Adipocyte (in vitro differentiated cells): ENCODE data around the gene ACVR2A.

Experiments
- DNase-seq: peaks from one replicate; pipeline ENCODE4 v3.0.0-alpha.2; 2015; ENCODE audit warnings: low read depth
- H3K27me3 ChIP-seq: replicated peaks from 2 replicates; pipeline ENCODE4 v1.7.0; 2013; ENCODE audit warnings: mild to moderate bottlenecking, low read length, moderate library complexity; ENCODE audit not compliant: control insufficient read depth, insufficient read depth
- H3K36me3 ChIP-seq: 2 replicates; pipeline ENCODE4 v1.7.0; 2013; ENCODE audit warnings: low read length, mild to moderate bottlenecking, moderate library complexity; ENCODE audit not compliant: control insufficient read depth, insufficient read depth, severe bottlenecking
- H3K4me1 ChIP-seq: 2 replicates; pipeline ENCODE4 v1.7.0; 2013; ENCODE audit warnings: mild to moderate bottlenecking, low read length, moderate library complexity; ENCODE audit not compliant: control insufficient read depth, insufficient read depth
- H3K4me3 ChIP-seq: 2 replicates; pipeline ENCODE4 v1.7.0; 2013; ENCODE audit warnings: mild to moderate bottlenecking, low read length, moderate library complexity
- H3K9ac ChIP-seq: 2 replicates; pipeline ENCODE4 v1.7.0; 2013; ENCODE audit warnings: mild to moderate bottlenecking, low read length, moderate library complexity
- H3K9me3 ChIP-seq: 2 replicates; pipeline ENCODE4 v1.7.0; 2013; ENCODE audit warnings: mild to moderate bottlenecking, low read length, moderate library complexity; ENCODE audit not compliant: control insufficient read depth

The ACVR2A gene

DNA sequence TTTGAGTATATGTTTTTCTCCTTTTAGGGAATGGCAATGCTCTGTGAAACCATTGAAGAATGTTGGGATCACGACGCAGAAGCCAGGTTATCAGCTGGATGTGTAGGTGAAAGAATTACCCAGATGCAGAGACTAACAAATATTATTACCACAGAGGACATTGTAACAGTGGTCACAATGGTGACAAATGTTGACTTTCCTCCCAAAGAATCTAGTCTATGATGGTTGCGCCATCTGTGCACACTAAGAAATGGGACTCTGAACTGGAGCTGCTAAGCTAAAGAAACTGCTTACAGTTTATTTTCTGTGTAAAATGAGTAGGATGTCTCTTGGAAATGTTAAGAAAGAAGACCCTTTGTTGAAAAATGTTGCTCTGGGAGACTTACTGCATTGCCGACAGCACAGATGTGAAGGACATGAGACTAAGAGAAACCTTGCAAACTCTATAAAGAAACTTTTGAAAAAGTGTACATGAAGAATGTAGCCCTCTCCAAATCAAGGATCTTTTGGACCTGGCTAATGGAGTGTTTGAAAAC lies 82.3 kb downstream of the ACVR2A start:
- H3K4me3 ChIP-seq = no peak overlapping the region
- H3K27me3 ChIP-seq = no peaks in the 10 kb centered on the region
- DNase-seq = no peak
- no peaks in the 10 kb centered on the region for H3K9me3 ChIP-seq
- peaks cover 27% of the 10 kb centered on the region for H3K36me3 ChIP-seq
- no peak overlapping the region for H3K9ac ChIP-seq
- H3K4me1 ChIP-seq = peaks cover 34% of the 10 kb centered on the region

DNA sequence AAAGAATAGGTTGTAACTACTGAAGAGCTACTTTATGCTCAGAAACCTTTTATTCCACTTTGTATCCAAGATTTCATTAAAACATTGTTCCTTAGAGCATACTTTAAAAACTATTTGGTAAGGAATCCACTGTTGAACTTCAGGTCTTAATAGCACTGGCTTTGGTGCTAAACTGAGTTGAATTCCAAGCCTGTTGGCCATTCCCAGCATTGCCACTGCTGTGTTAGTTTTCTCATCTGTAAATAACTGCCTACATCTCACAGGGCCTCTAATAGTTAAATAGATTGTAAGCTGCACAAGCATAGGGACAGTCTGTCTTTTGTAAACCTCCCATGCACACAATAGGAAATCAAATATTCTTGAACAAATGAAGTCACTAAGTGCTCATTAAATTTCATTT lies 89.1 kb downstream of the ACVR2A start:
- Histone ChIP-seq H3K4me3 (no peak overlapping the region), H3K36me3 (peaks cover 48% of the 10 kb centered on the region), H3K9me3 (no peaks in the 10 kb centered on the region), H3K9ac (no peak overlapping the region), H3K4me1 (peaks cover 1% of the 10 kb centered on the region), H3K27me3 (no peaks in the 10 kb centered on the region)
- no peak for DNase-seq

DNA sequence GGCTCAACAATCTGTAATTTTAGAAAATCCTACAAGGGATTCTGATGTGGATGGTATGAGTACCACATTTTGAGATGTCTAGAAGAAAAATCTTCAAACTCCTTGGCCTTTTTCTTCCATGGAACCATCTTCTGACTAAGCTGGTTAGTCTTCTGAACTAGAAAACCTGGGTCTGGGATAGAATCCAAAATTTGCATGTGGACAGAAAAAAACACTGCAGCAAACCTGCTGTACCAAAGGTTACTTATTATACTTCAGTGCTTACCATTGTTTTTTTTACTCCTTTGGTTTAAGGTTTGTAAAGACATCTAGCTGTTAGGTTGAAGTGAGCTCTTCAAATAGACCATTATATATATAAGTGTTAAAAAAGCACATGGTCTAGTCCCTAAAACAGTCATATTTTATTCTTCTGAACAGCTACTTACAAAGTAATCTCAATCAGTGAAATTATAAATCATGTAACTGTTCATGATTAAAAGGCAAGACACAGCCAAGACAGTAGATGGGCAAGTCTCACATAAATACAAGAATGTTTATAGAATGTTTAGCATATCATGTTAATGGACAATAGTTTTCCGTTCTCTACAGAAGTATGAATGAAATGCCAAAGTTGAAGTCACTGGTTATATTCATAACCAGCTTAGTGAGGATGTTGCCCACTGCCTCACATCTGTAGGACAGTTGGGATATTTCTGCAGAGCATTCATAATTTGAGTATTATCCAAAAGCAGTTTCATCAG lies 90.2 kb downstream of the ACVR2A start:
- H3K9me3 ChIP-seq = no peaks in the 10 kb centered on the region
- no peak overlapping the region for H3K9ac ChIP-seq
- no peaks in the 10 kb centered on the region for H3K27me3 ChIP-seq
- no peak overlapping the region for H3K4me3 ChIP-seq
- peaks cover 43% of the 10 kb centered on the region for H3K36me3 ChIP-seq
- no peak for DNase-seq
- H3K4me1 ChIP-seq = peaks cover 11% of the 10 kb centered on the region

DNA sequence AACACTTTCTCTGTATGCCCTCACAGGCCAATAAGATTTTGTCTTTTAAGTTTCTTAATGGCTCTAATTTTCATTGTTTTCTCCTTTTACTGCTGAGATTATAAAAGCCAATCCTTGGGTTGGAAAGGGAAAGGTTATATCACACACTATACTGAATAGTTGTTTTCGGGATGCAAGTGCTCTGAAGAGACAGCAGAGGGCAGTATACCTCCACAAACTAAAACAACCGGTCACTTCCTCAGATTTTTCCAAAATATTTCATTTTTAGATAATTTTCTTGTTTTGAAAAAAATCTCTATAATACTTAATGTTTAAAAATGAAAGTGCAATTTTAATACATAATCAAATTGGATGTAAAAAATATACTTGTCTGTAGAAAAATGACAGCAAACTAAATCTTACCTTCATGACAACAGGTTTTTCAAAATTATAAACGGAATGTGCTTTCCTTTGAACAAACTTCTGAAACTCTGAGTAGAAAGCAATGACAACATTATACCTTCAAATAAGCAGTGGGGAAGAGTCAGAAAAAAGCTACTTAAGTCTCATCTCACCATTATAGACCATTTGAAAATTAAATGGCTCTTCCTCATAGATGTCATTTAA lies 93.0 kb downstream of the ACVR2A start:
- Histone ChIP-seq H3K4me3 (no peak overlapping the region), H3K9ac (no peak overlapping the region), H3K27me3 (no peaks in the 10 kb centered on the region), H3K36me3 (peaks cover 38% of the 10 kb centered on the region), H3K9me3 (no peaks in the 10 kb centered on the region), H3K4me1 (peaks cover 11% of the 10 kb centered on the region)
- DNase-seq = peak; percentile 74

DNA sequence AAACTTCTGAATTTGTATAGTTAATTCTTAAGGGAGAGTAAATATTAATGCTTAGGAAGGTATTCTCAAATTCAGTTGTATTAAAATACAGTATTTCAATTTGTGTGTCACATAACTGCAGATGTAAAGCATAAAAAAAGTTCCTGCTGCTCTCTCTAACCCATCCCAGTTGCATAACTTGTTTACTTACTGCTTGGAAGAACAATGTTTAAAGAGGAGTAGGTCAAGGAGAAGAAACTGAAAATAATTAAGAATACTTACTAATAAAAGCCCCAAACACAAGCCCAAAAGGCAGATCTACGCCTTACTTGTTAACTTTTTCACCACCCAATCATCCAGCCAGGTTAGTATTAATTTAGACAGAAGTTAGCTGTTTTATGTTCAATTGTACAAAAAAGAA lies 94.5 kb downstream of the ACVR2A start:
- peaks cover 40% of the 10 kb centered on the region for H3K36me3 ChIP-seq
- no peaks in the 10 kb centered on the region for H3K27me3 ChIP-seq
- H3K9me3 ChIP-seq = no peaks in the 10 kb centered on the region
- peaks cover 11% of the 10 kb centered on the region for H3K4me1 ChIP-seq
- H3K9ac ChIP-seq = peak overlapping the region; percentile 40
- DNase-seq = no peak
- H3K4me3 ChIP-seq = no peak overlapping the region

DNA sequence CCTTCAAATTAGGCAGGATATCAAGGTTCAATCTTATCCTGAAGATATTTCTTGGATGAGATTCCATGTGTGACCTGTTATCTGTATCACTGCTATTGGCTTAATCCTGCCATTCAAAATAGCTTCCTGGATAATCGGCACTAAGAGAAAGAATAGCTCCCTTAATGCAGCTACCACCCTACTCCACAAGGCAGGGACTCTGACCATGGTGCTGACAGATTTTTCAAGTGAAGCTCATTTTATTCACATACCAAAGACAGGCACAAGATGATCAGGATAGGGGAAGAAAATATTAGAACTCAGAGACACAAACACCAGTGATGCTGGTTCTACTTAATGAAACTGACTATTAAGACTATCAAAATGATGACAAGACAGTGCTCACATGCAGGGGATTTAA lies 100.8 kb downstream of the ACVR2A start:
- H3K4me3 ChIP-seq = no peak overlapping the region
- no peaks in the 10 kb centered on the region for H3K27me3 ChIP-seq
- no peaks in the 10 kb centered on the region for H3K9me3 ChIP-seq
- peak; percentile 31 for DNase-seq
- no peak overlapping the region for H3K9ac ChIP-seq
- no peaks in the 10 kb centered on the region for H3K4me1 ChIP-seq
- peaks cover 24% of the 10 kb centered on the region for H3K36me3 ChIP-seq

DNA sequence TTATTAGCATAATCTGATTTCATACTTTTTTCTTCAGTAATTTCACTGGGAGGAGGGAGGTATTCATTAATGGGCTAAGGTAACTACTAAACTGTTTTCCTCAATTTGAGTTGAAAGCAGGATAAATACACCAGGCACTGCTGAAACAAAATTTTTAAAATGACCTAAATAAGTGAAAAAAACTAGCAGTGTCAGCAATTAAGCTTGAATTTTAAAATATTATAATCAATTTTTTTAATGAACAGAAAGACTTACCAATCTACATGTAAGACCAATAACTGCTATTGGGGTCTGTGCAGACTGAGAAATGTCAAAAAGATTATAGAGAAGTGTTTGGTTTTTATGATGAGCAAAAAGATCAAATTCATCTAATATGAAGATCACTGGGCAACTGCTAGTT lies 107.3 kb downstream of the ACVR2A start:
- DNase-seq = no peak
- H3K36me3 ChIP-seq = peaks cover 28% of the 10 kb centered on the region

DNA sequence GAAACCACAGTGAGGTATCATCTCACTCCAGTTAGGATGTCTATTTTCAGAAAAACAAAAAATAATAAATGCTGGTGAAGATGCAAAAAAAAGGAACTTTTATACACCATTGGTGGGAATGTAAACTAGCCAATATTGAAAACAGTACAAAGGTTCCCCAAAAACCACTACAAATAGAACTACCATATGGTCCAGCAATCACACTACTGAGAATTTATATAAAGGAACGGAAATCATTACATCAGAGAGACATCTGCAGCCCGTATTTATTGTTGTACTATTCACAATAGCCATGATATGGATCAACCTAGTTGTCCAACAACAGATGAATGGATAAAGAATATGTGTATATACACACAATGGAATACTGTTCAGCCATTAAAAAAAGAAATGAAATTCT lies 123.7 kb downstream of the ACVR2A start:
- no peak overlapping the region for H3K9ac ChIP-seq
- H3K36me3 ChIP-seq = peaks cover 37% of the 10 kb centered on the region
- H3K27me3 ChIP-seq = no peaks in the 10 kb centered on the region
- DNase-seq = no peak
- H3K4me1 ChIP-seq = no peaks in the 10 kb centered on the region
- no peak overlapping the region for H3K4me3 ChIP-seq
- H3K9me3 ChIP-seq = peaks cover 20% of the 10 kb centered on the region

More for the DNA sequence above, 107.3 kb downstream of the ACVR2A start:
- Histone ChIP-seq H3K9me3 (no peaks in the 10 kb centered on the region), H3K27me3 (no peaks in the 10 kb centered on the region), H3K4me3 (no peak overlapping the region), H3K4me1 (no peaks in the 10 kb centered on the region), H3K9ac (no peak overlapping the region)

DNA sequence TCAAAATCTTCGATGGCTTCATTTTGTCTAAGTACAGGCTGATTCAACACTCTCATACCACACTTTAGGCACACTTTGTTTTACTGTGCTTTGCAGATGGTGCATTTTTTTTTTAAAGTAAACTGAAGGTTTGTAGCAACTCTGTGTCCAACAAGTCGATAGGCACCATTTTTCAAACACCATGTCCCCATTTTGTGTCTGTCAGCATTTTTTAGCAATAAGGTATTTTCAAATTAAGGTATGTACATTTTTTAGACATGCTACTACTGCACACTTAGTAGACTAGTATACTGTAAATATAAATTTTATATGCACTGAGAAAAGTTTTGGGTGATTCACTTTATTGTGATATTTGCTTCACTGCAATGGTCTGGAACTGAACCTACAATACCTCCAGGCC lies 131.3 kb downstream of the ACVR2A start:
- no peaks in the 10 kb centered on the region for H3K4me1 ChIP-seq
- H3K36me3 ChIP-seq = peaks cover 14% of the 10 kb centered on the region
- H3K4me3 ChIP-seq = no peak overlapping the region
- H3K27me3 ChIP-seq = no peaks in the 10 kb centered on the region
- peaks cover 3% of the 10 kb centered on the region for H3K9me3 ChIP-seq
- H3K9ac ChIP-seq = no peak overlapping the region
- DNase-seq = no peak

DNA sequence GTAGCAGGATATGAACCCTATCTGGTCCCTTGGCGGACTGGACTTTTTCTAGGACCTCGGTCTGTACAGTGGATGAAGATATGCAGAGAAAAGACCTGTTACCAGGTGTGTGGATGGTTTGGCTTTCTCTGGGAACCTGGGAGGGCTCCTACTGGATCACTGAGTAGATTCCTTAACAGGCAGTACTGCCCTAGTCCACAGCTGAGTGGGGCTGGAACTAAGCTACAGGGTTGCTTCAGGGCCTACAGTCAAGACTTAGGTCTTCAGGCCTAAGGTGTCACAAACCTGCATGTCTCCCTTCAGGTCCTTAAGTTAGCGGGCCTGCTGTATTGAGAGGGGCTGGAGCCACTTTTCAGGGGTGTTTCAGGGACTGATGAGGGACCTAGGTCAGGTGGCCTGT lies 132.8 kb downstream of the ACVR2A start:
- peaks cover 7% of the 10 kb centered on the region for H3K36me3 ChIP-seq
- no peaks in the 10 kb centered on the region for H3K4me1 ChIP-seq
- H3K9me3 ChIP-seq = peaks cover 3% of the 10 kb centered on the region
- H3K4me3 ChIP-seq = no peak overlapping the region
- DNase-seq = no peak
- no peaks in the 10 kb centered on the region for H3K27me3 ChIP-seq
- H3K9ac ChIP-seq = no peak overlapping the region
